HepG2 (cell line): ENCODE measurements around the gene PRR22. TPM values are rescaled to one million over a fixed set of nuclear protein-coding genes. Genes with fewer than 3 reads are reported as not detected.

ENCODE experiments used
- AHDC1 ChIP-seq: sonication (generic); formaldehyde crosslinking; IDR thresholded peaks from 2 replicates; pipeline ENCODE4 v1.5.1; 2020; ENCODE audit warnings: mild to moderate bottlenecking, missing genetic modification reagents, borderline replicate concordance
- AHR ChIP-seq: IDR thresholded peaks from 2 replicates; pipeline ENCODE4 v1.6.1; 2018; ENCODE audit warnings: missing genetic modification reagents, missing compliant biosample characterization
- HNF4A ChIP-seq: sonication (generic); formaldehyde crosslinking; IDR thresholded peaks from 2 replicates; pipeline ENCODE4 v1.4.0; 2020; ENCODE audit warnings: missing genetic modification reagents
- MAZ ChIP-seq, 2 experiments: sonication (generic) in 1 of 2; formaldehyde crosslinking in 1 of 2; IDR thresholded peaks; 2 replicates each; pipeline versions ENCODE4 v1.5.0 to v1.6.1; 2012 to 2020; ENCODE audit warnings: low read depth in 2 of 2, mild to moderate bottlenecking in 2 of 2, borderline replicate concordance in 1 of 2, improper control_type of control experiment in 1 of 2, low read length in 1 of 2, missing genetic modification reagents in 1 of 2, moderate library complexity in 1 of 2
- MNT ChIP-seq: fragments of 450-650 bp; IDR thresholded peaks from 2 replicates; pipeline ENCODE4 v1.6.1; 2016
- ONECUT2 ChIP-seq: sonication (generic); formaldehyde crosslinking; IDR thresholded peaks from 2 replicates; pipeline ENCODE4 v1.4.0; 2020; ENCODE audit warnings: missing genetic modification reagents
- RXRB ChIP-seq: IDR thresholded peaks from 2 replicates; pipeline ENCODE4 v1.6.1; 2016; ENCODE audit warnings: borderline replicate concordance, missing genetic modification reagents, missing compliant biosample characterization
- SALL1 ChIP-seq: sonication (generic); formaldehyde crosslinking; IDR thresholded peaks from 2 replicates; pipeline ENCODE4 v1.8.0; 2022; ENCODE audit warnings: mild to moderate bottlenecking, missing genetic modification reagents
- SPEN ChIP-seq: sonication (generic); formaldehyde crosslinking; IDR thresholded peaks from 2 replicates; pipeline ENCODE4 v1.5.1; 2020; ENCODE audit warnings: low read depth, mild to moderate bottlenecking, missing genetic modification reagents
- WIZ ChIP-seq: sonication (generic); formaldehyde crosslinking; IDR thresholded peaks from 2 replicates; pipeline ENCODE4 v1.5.1; 2020; ENCODE audit warnings: mild to moderate bottlenecking, missing genetic modification reagents
- ZFY ChIP-seq: sonication (generic); formaldehyde crosslinking; IDR thresholded peaks from 2 replicates; pipeline ENCODE4 v1.4.0; 2020; ENCODE audit warnings: missing genetic modification reagents
- ZNF263 ChIP-seq: sonication (generic); formaldehyde crosslinking; IDR thresholded peaks from 2 replicates; pipeline ENCODE4 v1.4.0; 2020; ENCODE audit warnings: missing genetic modification reagents
- ZNF34 ChIP-seq: sonication (generic); formaldehyde crosslinking; IDR thresholded peaks from 2 replicates; pipeline ENCODE4 v1.4.0; 2020; ENCODE audit warnings: mild to moderate bottlenecking, missing genetic modification reagents, borderline replicate concordance
- ZNF350 ChIP-seq: sonication (generic); formaldehyde crosslinking; IDR thresholded peaks from 2 replicates; pipeline ENCODE4 v1.4.0; 2020; ENCODE audit warnings: mild to moderate bottlenecking, low read depth, missing genetic modification reagents, borderline replicate concordance
- ZNF543 ChIP-seq: sonication (generic); formaldehyde crosslinking; IDR thresholded peaks from 2 replicates; pipeline ENCODE4 v1.4.0; 2020; ENCODE audit warnings: mild to moderate bottlenecking, missing genetic modification reagents
- polyA plus RNA-seq, 8 experiments: library from polyadenylated mRNA; depleted of rRNA in 3 of 8; stranded (reverse) in 7 of 8; unstranded in 1 of 8; fragments of >200 nt; fragmentation: Illumina TruSeq in 4 of 8; extraction: Trizol in 4 of 8; gene quantifications; 2 replicates each; pipeline versions ENCODE4 v1.2.1 to v1.2.3, GENCODE V29; 2011 to 2016; ENCODE audit warnings: low read depth in 4 of 8, missing spikeins in 1 of 8, mixed read lengths in 1 of 8; ENCODE audit not compliant: insufficient read depth in 1 of 8
- total RNA-seq, 5 experiments: library from RNA; depleted of rRNA; stranded (reverse); fragments of >200 nt; fragmentation: Illumina TruSeq; extraction: Trizol; gene quantifications; 2 replicates each; pipeline ENCODE4 v1.2.3, GENCODE V29; 2016; ENCODE audit warnings: low read depth in 1 of 5
- TF ChIP-seq, protein P1 (sequence below): sonication (generic); formaldehyde crosslinking; IDR thresholded peaks from 2 replicates; pipeline ENCODE4 v1.5.0; 2020; ENCODE audit warnings: mild to moderate bottlenecking, low read depth, missing genetic modification reagents, borderline replicate concordance
- TF ChIP-seq, protein P2 (sequence below): sonication (generic); formaldehyde crosslinking; IDR thresholded peaks from 2 replicates; pipeline ENCODE4 v1.4.0; 2020; ENCODE audit warnings: missing genetic modification reagents
- TF ChIP-seq, protein P3 (sequence below): sonication (generic); formaldehyde crosslinking; IDR thresholded peaks from 2 replicates; pipeline ENCODE4 v1.9.0; 2021; ENCODE audit warnings: missing genetic modification reagents, mild to moderate bottlenecking, borderline replicate concordance

The PRR22 gene
- total and polyA plus RNA-seq, 2 of the 13 experiments (the other 11 are each of a cell fraction or from before 2014, with no cell fraction given) = 0.84 to 2.3 TPM

DNA sequence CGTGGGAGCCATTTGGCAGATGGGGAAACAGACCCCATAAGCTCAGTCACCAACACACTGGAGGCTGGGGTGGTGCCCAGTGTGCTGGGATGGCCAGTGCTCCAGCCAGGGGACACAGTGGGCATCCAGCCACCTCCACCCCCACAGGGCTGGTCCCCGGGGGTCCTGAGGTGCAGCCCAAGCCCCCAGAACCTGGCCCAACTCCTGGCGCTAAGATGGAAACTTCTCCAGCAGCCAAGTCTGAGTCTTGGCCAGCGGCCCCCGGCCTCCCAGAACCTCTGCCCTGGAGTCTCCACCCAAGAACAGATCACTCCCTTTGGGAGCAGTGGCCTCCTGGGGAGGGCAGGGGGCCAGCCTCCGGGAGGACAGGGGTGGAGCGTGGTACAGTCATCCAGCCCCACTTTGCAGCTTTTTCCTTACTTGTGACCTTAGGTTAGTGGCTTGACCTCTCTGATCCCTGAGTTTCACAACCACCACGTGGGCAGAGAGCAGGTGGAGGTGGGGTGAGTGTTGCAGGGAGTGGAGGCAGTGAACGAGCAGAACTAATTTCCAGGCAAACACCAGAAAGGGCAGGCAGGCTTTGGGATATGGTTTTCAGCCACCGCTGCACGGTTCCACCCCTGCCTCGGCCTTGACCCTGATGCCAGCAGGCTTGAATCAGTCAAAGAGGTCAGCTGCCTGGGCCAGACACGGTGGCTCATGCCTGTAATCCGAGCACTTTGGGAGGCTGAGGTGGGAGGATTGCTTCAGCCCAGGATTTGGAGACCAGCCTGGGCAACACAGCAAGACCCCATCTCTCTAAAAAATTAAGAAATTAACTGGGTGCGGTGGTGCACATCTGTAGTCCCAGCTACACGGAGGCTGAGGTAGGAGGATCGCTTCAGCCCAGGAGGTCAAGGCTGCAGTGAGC lies 16.1 kb upstream of the PRR22 start (continued):
- TF ChIP-seq SPEN (CRISPR knock-in tag) (no peak), ZNF34 (no peak), HNF4A (CRISPR knock-in tag) (peak; percentile 57), MAZ (IDR thresholded peaks at IDR 0.05; ENCODE audit: borderline replicate concordance, low read depth, low read length) (no peak), MAZ (CRISPR knock-in tag; IDR thresholded peaks at IDR 0.05; ENCODE audit: low read depth) (peak; percentile 17; the same call in 1 of the 2 replicates), AHR (no peak), ONECUT2 (CRISPR knock-in tag) (no peak), ZNF263 (CRISPR knock-in tag) (peak; percentile 86), MNT (peak; percentile 44), ZFY (CRISPR knock-in tag) (0 out of 2 replicates have a peak, but pooled peaks have one; percentile 20), RXRB (peak; percentile 48), ZNF350 (CRISPR knock-in tag) (no peak; the same call in 1 of the 2 replicates), AHDC1 (CRISPR knock-in tag) (no peak), SALL1 (CRISPR knock-in tag) (peak; percentile 72), WIZ (CRISPR knock-in tag) (no peak), ZNF543 (CRISPR knock-in tag) (0 out of 2 replicates have a peak, but pooled peaks have one; percentile 5)
- TF ChIP-seq, protein P1, sequence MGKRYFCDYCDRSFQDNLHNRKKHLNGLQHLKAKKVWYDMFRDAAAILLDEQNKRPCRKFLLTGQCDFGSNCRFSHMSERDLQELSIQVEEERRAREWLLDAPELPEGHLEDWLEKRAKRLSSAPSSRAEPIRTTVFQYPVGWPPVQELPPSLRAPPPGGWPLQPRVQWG (CRISPR knock-in tag) = no peak
- TF ChIP-seq, protein P2, sequence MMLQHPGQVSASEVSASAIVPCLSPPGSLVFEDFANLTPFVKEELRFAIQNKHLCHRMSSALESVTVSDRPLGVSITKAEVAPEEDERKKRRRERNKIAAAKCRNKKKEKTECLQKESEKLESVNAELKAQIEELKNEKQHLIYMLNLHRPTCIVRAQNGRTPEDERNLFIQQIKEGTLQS (CRISPR knock-in tag) = no peak
- TF ChIP-seq, protein P3, sequence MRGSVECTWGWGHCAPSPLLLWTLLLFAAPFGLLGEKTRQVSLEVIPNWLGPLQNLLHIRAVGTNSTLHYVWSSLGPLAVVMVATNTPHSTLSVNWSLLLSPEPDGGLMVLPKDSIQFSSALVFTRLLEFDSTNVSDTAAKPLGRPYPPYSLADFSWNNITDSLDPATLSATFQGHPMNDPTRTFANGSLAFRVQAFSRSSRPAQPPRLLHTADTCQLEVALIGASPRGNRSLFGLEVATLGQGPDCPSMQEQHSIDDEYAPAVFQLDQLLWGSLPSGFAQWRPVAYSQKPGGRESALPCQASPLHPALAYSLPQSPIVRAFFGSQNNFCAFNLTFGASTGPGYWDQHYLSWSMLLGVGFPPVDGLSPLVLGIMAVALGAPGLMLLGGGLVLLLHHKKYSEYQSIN (CRISPR knock-in tag) = no peak
